ENCODE results near the gene COG3. TPM values are rescaled to one million over a fixed set of nuclear protein-coding genes. Genes with fewer than 3 reads are reported as not detected.

COG3 gene
- total and polyA plus RNA-seq, 2 experiments from 2014 or later: 17.1 to 23.9 TPM

- TF ChIP-seq REST (IDR thresholded peaks at IDR 0.05; ENCODE audit: unreplicated experiment): no peak
Observed at GRCh38 chr13:45432737-45433380, 31.9 kb upstream of the COG3 start (continued).

GRCh38 chr13:45433381-45433790 is 31.4 kb upstream of the COG3 start:
- no peaks in the 10 kb centered on the region for H3K27me3 ChIP-seq (ENCODE audit: insufficient read depth)
- H2AFZ ChIP-seq: peak overlapping the region; percentile 53
- no peak for TF ChIP-seq CTCF (conservative IDR thresholded peaks at IDR 0.05; ENCODE audit: low read depth in 2 of 2)
- no peak for TF ChIP-seq REST (IDR thresholded peaks at IDR 0.05; ENCODE audit: unreplicated experiment)
- TF ChIP-seq CREB1 (CRISPR knock-in tag; IDR thresholded peaks at IDR 0.05; ENCODE audit: low read depth): no peak
- TF ChIP-seq ZNF331 (CRISPR knock-in tag; IDR thresholded peaks at IDR 0.05; ENCODE audit: low read depth): no peak
- TF ChIP-seq STAT1 (IDR thresholded peaks at IDR 0.05; ENCODE audit: unreplicated experiment): no peak
- no peaks in the 10 kb centered on the region for H3K36me3 ChIP-seq (ENCODE audit: insufficient read depth)
- no peak overlapping the region for H3K27ac Mint-ChIP-seq
- H3F3A ChIP-seq (replicated peaks; ENCODE audit: low read depth): no peaks in the 10 kb centered on the region
- no peak overlapping the region for H3K4me2 ChIP-seq
- peaks cover 3% of the 10 kb centered on the region; the same call in 1 of the 2 replicates for H3K9me2 ChIP-seq (ENCODE audit: insufficient read depth)
- H4K20me1 ChIP-seq (replicated peaks; ENCODE audit: insufficient read depth): no peaks in the 10 kb centered on the region
- H3K4me3 ChIP-seq: no peak overlapping the region
- peaks cover 6% of the 10 kb centered on the region; the same call in 1 of the 2 replicates for H3K4me1 ChIP-seq (ENCODE audit: insufficient read depth)
- DNase-seq (ENCODE audit: low spot score) (no peak), ATAC-seq (no peak)
- peaks cover 8% of the 10 kb centered on the region for H3K27me3 Mint-ChIP-seq (ENCODE audit: insufficient read depth, low read depth, poor library complexity)
- no peak overlapping the region for H3K27ac ChIP-seq (ENCODE audit: low read depth)
- no peaks in the 10 kb centered on the region for H3K9me3 Mint-ChIP-seq
- peaks cover 5% of the 10 kb centered on the region; the same call in 1 of the 3 replicates for H3K4me1 Mint-ChIP-seq
- no peaks in the 10 kb centered on the region for H3K79me2 ChIP-seq (replicated peaks; ENCODE audit: insufficient read depth)
- H3K4me3 Mint-ChIP-seq: no peak overlapping the region
- no peaks in the 10 kb centered on the region for H3K36me3 Mint-ChIP-seq (ENCODE audit: low read depth)

Measured in GM23338 (cell line).